Smooth muscle cell of the brain vasculature (primary cell): ENCODE data around the gene ELAVL2.
"Not testable (repeated sequence)": the region's sequence is repeated elsewhere in the genome, so short reads cannot be mapped to it uniquely, and the experiment has no call there.

Source experiments
- DNase-seq: peaks from one replicate; pipeline ENCODE4 v3.0.0-alpha.2; 2012; ENCODE audit warnings: low read depth, low spot score

The ELAVL2 gene

GRCh38 chr9:23723048-23723447, 103.0 kb downstream of the ELAVL2 start:
- DNase-seq: not testable (repeated sequence)

GRCh38 chr9:23721466-23721865, 104.6 kb downstream of the ELAVL2 start:
- DNase-seq: no peak

GRCh38 chr9:23717505-23717904, 108.5 kb downstream of the ELAVL2 start:
- no peak for DNase-seq

GRCh38 chr9:23707249-23707648, 118.8 kb downstream of the ELAVL2 start:
- DNase-seq: no peak

- no peak for DNase-seq
Observed at GRCh38 chr9:23702311-23702922, 123.6 kb downstream of the ELAVL2 start.

- DNase-seq: no peak
Observed at GRCh38 chr9:23701291-23701690, 124.7 kb downstream of the ELAVL2 start.

GRCh38 chr9:23700359-23700758, 125.7 kb downstream of the ELAVL2 start:
- DNase-seq: no peak

GRCh38 chr9:23698161-23698560, 127.9 kb downstream of the ELAVL2 start:
- DNase-seq: no peak

GRCh38 chr9:23695572-23695971, 130.5 kb downstream of the ELAVL2 start:
- DNase-seq: no peak

- DNase-seq: no peak
Observed at GRCh38 chr9:23693374-23693773, 132.7 kb downstream of the ELAVL2 start.

- no peak for DNase-seq
Observed at GRCh38 chr9:23686896-23687295, 139.1 kb downstream of the ELAVL2 start.

- no peak for DNase-seq
Observed at GRCh38 chr9:23686257-23686656, 139.8 kb downstream of the ELAVL2 start.

- no peak for DNase-seq
Observed at GRCh38 chr9:23683611-23684061, 142.4 kb downstream of the ELAVL2 start.

- DNase-seq: no peak
Observed at GRCh38 chr9:23682891-23683431, 143.1 kb downstream of the ELAVL2 start.

- DNase-seq: no peak
Observed at GRCh38 chr9:23682352-23682751, 143.7 kb downstream of the ELAVL2 start.

- no peak for DNase-seq
Observed at GRCh38 chr9:23677446-23677845, 148.6 kb downstream of the ELAVL2 start.

- no peak for DNase-seq
Observed at GRCh38 chr9:23674016-23674585, 151.9 kb downstream of the ELAVL2 start.

GRCh38 chr9:23672151-23672550, 153.9 kb downstream of the ELAVL2 start:
- no peak for DNase-seq

- DNase-seq: no peak
Observed at GRCh38 chr9:23669776-23670175, 156.3 kb downstream of the ELAVL2 start.

GRCh38 chr9:23665635-23666034, 160.4 kb downstream of the ELAVL2 start:
- no peak for DNase-seq

GRCh38 chr9:23665051-23665450, 161.0 kb downstream of the ELAVL2 start:
- no peak for DNase-seq

- no peak for DNase-seq
Observed at GRCh38 chr9:23663946-23664345, 162.1 kb downstream of the ELAVL2 start.

GRCh38 chr9:23663536-23663935, 162.5 kb downstream of the ELAVL2 start:
- DNase-seq: no peak
